Brain microvascular endothelial cell (primary cell): ENCODE measurements around the gene CYB561D1.

ENCODE experiments used
- DNase-seq: peaks from one replicate; pipeline ENCODE4 v3.0.0-alpha.2; 2020
- H3K27ac ChIP-seq: fragments of 250-450 bp; sonication (Bioruptor Pico); 2 replicates; pipeline ENCODE4 v1.5.1; 2020; ENCODE audit warnings: mild to moderate bottlenecking, moderate library complexity
- H3K27me3 ChIP-seq: fragments of 250-450 bp; sonication (Bioruptor Pico); replicated peaks from 2 replicates; pipeline ENCODE4 v1.5.1; 2020; ENCODE audit warnings: mild to moderate bottlenecking
- H3K36me3 ChIP-seq: fragments of 250-450 bp; sonication (Bioruptor Pico); replicated peaks from 2 replicates; pipeline ENCODE4 v1.5.1; 2020; ENCODE audit warnings: mild to moderate bottlenecking
- H3K4me3 ChIP-seq: 2 replicates; pipeline ENCODE4 v1.5.1; 2011; ENCODE audit warnings: low read depth, mild to moderate bottlenecking, control low read depth, low read length, moderate library complexity
- in situ Hi-C: cut with HindIII; loops from 2 replicates; pipeline ENCODE4 v1.10.0; 2017; ENCODE audit warnings: low sequenced_read_pairs, low pct_ligation_motif_present
- TF ChIP-seq, protein P1 (sequence below): IDR thresholded peaks from 2 replicates; pipeline ENCODE4 v1.5.1; 2011; ENCODE audit warnings: low read depth, mild to moderate bottlenecking, moderate library complexity, low read length, control low read depth, inconsistent platforms; ENCODE audit errors: missing control alignments

Gene CYB561D1

DNA sequence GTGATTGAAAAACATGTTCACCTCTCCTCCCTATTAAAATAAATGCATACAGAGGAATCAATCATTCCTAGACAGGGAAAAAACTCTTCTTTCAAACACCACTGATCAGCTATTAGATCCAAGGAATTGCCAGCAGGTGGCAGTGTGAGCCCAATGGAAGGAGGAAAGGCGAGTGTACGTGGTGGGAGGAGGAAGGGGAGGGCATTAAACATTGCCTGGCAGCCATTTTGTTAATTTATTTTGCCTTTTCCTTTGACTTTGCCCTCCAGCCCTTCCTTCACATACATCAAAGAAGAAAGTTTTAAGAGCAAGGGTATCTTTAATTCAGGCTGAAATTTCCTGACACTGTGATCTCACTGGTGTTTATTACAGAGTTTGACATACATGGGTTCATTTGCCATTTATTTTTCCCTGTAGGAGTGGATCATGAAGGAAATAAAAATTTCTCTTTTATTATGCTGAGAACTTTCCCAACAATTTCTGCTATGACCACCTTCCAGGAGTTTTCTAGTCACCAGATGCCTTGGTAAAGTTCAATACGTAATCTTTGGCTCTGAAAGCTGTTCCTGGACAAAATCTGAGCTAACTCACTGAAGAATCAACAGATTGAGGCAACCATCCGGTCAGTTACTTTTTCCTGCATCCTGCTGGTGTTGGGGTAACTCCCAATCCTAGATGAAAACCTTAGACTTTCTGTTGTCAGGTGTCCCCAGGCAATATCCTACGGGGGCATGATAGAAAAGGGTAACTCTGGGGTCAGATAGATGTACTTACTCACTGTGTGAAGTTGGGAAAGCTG, 52.6 kb downstream of the CYB561D1 start:
- peak overlapping the region; percentile 97 for H3K4me3 ChIP-seq
- H3K36me3 ChIP-seq = no peaks in the 10 kb centered on the region
- H3K27ac ChIP-seq = peak overlapping the region; percentile 73
- peak; percentile 84 for DNase-seq
- TF ChIP-seq, protein P1, sequence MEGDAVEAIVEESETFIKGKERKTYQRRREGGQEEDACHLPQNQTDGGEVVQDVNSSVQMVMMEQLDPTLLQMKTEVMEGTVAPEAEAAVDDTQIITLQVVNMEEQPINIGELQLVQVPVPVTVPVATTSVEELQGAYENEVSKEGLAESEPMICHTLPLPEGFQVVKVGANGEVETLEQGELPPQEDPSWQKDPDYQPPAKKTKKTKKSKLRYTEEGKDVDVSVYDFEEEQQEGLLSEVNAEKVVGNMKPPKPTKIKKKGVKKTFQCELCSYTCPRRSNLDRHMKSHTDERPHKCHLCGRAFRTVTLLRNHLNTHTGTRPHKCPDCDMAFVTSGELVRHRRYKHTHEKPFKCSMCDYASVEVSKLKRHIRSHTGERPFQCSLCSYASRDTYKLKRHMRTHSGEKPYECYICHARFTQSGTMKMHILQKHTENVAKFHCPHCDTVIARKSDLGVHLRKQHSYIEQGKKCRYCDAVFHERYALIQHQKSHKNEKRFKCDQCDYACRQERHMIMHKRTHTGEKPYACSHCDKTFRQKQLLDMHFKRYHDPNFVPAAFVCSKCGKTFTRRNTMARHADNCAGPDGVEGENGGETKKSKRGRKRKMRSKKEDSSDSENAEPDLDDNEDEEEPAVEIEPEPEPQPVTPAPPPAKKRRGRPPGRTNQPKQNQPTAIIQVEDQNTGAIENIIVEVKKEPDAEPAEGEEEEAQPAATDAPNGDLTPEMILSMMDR = peak; percentile 85
- no peaks in the 10 kb centered on the region for H3K27me3 ChIP-seq
- in situ Hi-C loops = no loop called here

DNA sequence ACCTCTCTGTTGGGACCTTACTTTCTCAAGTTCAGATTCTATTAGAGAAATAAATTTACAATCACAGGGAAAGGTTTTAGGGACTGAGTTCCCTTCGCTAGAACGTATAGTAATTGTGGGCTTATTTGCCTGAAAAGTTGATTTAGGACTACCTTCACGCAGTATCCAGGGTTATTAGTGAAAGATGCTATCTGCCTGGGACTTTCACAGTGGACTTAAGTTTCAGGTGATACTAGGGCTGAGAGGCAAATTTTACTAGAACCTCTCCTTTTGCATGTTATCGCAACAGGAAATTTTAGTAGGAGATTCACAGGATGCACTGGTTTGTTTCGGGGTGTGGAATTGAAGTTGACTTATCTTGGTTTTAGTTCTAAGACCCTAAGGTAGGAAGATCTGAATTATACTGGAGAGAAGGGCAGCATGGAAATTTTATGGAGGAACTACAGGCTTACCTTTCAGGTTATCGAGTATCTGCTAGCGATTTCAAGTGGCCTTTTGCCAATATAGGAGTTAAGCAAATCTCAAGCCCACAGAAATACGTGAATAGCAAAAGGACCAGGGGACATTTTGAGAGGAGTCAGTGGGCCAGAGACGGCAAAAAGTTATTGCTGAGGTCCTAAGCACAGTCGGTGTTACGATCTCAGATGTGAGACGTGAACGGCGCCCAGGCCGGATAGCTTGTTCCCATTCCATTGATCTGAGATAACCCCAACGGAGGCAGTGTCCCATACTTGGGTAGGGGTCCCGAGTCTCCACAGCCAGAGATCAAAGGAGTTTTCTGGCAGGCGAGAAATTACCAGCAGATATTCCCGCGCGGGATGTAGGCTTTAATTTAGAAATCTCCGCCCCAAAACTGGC, 53.8 kb downstream of the CYB561D1 start:
- peak overlapping the region; percentile 77 for H3K27ac ChIP-seq
- DNase-seq = no peak
- H3K4me3 ChIP-seq = peak overlapping the region; percentile 97
- TF ChIP-seq, protein P1 = no peak
- in situ Hi-C loops = no loop called here
- no peaks in the 10 kb centered on the region for H3K36me3 ChIP-seq
- no peaks in the 10 kb centered on the region for H3K27me3 ChIP-seq

DNA sequence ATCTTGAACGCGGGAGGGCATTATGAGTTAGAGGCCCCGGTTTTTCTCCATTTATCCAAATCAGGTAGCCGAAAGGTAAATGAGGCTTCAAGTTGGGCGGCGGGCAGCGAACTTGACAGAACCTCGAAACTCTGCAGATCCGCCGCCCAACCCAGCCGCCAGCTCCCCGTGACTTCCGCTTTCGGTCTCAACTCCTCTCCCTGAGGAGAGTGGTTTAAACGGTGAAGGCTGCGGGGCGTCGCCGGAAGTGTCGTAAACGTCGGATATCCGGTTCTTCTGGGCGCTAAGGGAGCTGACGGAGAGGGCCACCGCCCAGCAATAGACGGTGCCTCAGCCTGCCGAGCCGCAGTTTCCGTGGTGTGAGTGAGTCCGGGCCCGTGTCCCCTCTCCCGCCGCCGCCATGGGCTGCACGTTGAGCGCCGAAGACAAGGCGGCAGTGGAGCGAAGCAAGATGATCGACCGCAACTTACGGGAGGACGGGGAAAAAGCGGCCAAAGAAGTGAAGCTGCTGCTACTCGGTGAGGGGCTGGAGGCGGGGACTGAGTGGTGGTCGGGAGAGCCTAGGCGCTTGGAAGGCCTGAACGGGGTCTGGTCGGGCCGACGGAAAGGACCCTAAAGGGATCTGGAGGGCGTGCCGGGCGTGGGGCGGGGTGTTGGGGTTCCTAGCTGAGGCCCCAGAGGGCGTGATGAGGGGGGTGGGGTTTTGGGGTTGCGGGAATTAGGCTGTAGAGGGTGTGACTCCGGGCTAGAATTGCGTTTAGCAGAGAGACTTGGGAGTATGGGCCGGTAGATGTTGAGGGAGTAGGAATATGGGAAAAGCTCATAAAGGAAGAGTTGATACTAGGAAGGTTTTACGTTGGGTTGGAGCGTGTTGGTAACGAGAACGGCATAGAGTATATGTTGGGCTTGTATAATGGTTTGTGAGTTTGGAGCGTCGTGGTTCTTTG, 54.7 kb downstream of the CYB561D1 start, which contains the start of gene GNAI3:
TSS of gene GNAI3 (plus strand) at position 295 of the 947 bp plus-strand sequence. CDS start at position 401, 106 bp downstream.
- DNase-seq = peak; percentile 95
- TF ChIP-seq, protein P1 = no peak
- in situ Hi-C loops = no loop called here
- no peaks in the 10 kb centered on the region for H3K36me3 ChIP-seq
- peak within 1 kb of the TSS; percentile 97 for H3K4me3 ChIP-seq
- no peaks in the 10 kb centered on the region for H3K27me3 ChIP-seq
- H3K27ac ChIP-seq = peak within 1 kb of the TSS; percentile 77
